NCI-H146 treated with DMSO at 0.1 percent for 48 hours (cell line): ENCODE results near the gene HOXC9.

Source experiments
- DNase-seq: peaks from one replicate; lab custom pipeline; 2025; ENCODE audit not compliant: unreplicated experiment; lab: John Stamatoyannopoulos, UW

The HOXC9 gene

DNA sequence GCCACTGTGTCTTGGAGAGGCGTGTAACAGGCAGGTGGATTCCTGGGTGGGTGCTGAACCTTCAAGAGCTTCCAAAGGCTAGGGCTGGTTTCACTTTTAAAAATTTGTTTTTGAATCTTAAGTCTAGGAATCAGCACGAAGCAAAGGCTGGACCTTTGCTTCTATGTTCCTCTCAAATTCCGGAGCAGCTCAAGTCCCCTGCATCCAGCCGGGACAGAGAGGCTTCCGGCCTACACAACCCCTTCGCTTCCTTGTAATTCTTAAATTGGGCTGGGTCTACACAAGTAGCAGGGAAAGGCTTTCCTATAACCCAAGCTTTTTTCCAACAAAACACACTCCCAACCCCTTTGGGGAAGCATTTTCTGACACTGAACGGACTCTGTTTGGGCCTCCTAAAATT is 37.0 kb upstream of the HOXC9 start:
- no peak for DNase-seq

GRCh38 chr12:53963434-53964314 is 36.3 kb upstream of the HOXC9 start:
- no peak for DNase-seq

DNA sequence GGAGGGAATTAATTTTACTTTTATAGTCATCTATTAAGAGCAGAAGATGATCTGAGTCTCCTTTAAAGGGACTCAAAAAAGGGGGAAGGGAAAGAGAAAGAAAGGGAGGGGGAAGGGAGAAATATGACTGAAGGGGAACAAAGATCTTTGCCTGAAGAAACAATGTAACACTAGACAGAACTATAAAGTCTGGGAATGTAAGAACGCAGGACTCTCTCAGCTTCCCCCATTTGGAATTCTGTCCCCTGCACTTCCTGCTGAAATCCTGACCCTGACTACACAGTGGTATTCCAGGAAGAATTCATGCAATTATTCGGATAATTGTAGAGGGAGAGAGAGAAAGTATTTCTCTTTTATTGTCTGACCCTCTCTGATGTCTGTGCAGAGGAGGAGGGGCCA is 35.6 kb upstream of the HOXC9 start:
- DNase-seq, result no peak

GRCh38 chr12:53965281-53966084 is 34.5 kb upstream of the HOXC9 start:
- no peak for DNase-seq

DNA sequence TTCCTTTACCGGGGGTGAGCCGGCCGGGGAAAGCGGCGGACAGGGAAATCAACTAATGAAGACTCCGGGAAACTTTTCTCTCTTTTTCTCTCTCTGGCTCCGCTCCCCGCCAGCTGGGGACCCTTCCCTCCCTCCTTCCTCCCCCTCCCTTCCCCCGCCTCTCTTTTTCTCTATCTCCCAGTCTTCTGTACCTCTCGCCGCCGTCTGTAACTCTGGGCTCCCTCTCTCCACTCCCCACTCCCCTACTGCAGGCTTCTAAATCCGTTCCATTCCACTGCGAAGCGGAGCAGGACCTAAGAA is 33.9 kb upstream of the HOXC9 start:
- no peak for DNase-seq

DNA sequence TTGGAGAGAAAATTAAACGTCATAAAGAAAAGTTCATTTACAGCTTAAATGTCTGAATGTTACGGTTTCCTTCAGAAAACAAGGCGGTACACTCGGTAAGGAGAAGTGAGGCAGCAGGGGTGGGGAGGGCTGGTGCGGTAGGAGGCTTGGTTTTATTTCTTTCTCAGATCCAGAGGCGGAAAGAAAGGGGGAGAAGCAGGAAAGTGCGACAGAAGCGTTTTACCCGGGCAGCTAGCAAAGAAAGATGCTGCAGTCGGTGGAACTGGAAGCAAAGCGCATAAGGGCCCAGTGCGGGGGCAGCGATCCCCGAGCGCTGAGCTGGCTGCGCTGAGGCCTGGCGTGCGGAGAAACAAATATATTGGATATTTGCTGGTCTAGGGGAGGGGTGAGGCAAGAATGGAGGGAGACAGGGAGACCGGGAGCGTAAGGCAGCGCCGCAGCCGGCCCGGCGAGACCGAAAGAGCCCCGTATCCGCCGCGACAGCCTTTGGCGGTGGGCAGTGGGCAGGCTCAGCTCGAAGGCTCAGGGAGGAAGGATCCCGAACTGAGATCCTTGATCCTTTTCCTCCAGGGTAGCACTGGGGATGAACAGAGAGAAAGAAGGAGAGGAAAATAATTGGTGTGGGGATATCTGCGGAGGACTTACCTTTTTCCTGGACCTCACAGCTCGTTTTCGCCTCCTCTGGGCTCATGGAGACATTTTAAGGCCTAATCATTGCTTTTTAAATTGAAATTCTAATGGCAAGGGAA is 33.4 kb upstream of the HOXC9 start:
- DNase-seq, result no peak

GRCh38 chr12:53967421-53967925 is 32.5 kb upstream of the HOXC9 start:
- DNase-seq, result no peak

GRCh38 chr12:53968214-53969127 is 31.5 kb upstream of the HOXC9 start:
- DNase-seq, result no peak

- no peak for DNase-seq
Measured at GRCh38 chr12:53969588-53970259, 30.2 kb upstream of the HOXC9 start.

DNA sequence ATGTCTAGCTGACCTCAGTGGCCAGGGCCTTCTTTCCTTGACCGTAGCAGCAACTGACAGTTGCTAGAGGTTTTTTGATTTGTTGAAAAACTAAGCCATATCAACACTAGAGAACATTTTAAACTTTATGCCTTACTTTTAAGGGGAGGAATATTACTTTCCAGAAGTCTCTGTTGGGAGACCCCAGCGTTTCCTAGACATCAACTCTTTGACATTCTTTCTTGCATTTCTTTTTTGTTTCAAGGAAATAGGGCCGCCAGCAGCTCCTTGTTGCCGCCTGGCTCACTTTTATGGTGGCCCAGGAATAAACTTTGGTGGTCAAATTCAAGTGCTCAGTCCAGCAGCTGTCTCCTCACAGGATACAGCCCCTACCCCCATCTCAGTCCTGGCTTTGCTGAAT is 29.5 kb upstream of the HOXC9 start:
- no peak for DNase-seq

DNA sequence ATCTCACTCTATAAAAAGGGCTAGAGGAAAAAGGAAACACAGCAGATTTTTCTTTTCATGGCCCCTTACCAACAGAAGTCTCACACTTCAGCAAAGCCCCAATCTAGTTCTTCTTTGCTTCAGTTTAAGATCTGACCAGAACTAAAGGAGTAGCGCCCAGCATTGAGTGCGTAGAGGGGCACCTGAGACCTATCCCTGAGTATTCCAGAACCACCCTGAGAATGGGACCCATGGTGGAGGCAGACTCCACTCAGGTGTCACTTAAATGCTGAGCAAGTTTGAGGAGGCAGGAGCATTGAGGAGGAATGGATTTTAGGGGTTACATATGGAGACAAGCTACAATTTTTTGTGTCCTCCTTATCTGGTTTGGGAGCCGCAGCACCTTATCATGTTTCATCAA is 28.8 kb upstream of the HOXC9 start:
- DNase-seq, result no peak

GRCh38 chr12:53971686-53972085 is 28.3 kb upstream of the HOXC9 start:
- DNase-seq, result no peak

GRCh38 chr12:53972152-53972702 is 27.7 kb upstream of the HOXC9 start:
- DNase-seq, result no peak

- DNase-seq, result no peak
Measured at GRCh38 chr12:53972722-53973235, 27.2 kb upstream of the HOXC9 start, which contains the start of gene HOXC11. Gene HOXC11 (plus strand): TSS chr12:53973126. CDS start chr12:53973242, 116 bp downstream.

GRCh38 chr12:53973236-53974042 is 26.5 kb upstream of the HOXC9 start:
- DNase-seq, result no peak

GRCh38 chr12:53974084-53975063 is 25.6 kb upstream of the HOXC9 start, which contains the start of gene HOTAIR:
Gene HOTAIR (minus strand): TSS chr12:53974954.
- DNase-seq, result no peak

DNA sequence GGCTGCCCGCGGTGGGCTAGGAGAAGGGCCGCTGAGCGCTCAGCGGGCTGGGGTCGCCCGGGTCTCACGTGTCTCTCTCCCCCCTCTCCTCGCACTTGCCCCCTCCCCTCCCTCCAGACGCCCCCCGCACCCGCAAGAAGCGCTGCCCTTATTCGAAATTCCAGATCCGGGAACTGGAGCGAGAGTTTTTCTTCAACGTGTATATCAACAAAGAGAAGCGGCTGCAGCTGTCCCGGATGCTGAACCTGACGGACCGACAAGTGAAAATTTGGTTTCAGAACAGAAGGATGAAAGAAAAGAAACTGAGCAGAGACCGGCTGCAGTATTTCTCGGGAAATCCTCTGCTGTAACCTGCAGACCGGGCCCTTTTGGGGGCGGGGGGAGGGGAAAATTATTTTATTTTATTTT is 24.9 kb upstream of the HOXC9 start:
- DNase-seq, result no peak
